Prostate gland (tissue), 2 donors: ENCODE data around the gene FBXO22. TPM values are rescaled to one million over a fixed set of nuclear protein-coding genes. Genes with fewer than 3 reads are reported as not detected.

Experiments used
- DNase-seq: peaks from one replicate; pipeline ENCODE4 v3.0.0-alpha.2; 2019; ENCODE audit warnings: low spot score
- H3K27ac ChIP-seq, 2 donors: fragments of 200-600 bp; sonication (generic); 2 replicates each; pipeline ENCODE4 v1.5.1; 2017 to 2019
- H3K27me3 ChIP-seq: fragments of 200-600 bp; sonication (generic); replicated peaks from 2 replicates; pipeline ENCODE4 v1.5.1; 2019; ENCODE audit not compliant: insufficient read depth
- H3K36me3 ChIP-seq, 2 donors: fragments of 200-600 bp; sonication (generic); 1 replicate in 1 of 2; 2 replicates in 1 of 2; pipeline versions ENCODE4 v1.5.1 to v1.8.1; 2017 to 2019
- H3K4me1 ChIP-seq: fragments of 200-600 bp; sonication (generic); replicated peaks from 2 replicates; pipeline ENCODE4 v1.5.1; 2019
- H3K4me3 ChIP-seq, 2 donors: fragments of 200-600 bp; sonication (generic); 2 replicates each; pipeline ENCODE4 v1.5.1; 2017 to 2019
- H3K9me3 ChIP-seq: fragments of 200-600 bp; sonication (generic); 2 replicates; pipeline ENCODE4 v1.5.1; 2017
- POLR2A ChIP-seq: fragments of 450-650 bp; IDR thresholded peaks from one replicate; pipeline ENCODE4 v1.6.1; 2016; ENCODE audit warnings: antibody characterized with exemption, mild to moderate bottlenecking
- POLR2AphosphoS5 ChIP-seq: sonication (generic); formaldehyde crosslinking; IDR thresholded peaks from one replicate; pipeline ENCODE4 v1.6.1; 2017; ENCODE audit warnings: antibody characterized with exemption
- WGBS: methylation state at CpG from one replicate; pipeline ENCODE4 v1.1.5; 2018; 5-methylcytosine and 5-hydroxymethylcytosine counted together
- intact Hi-C: fragments of 100-400 bp; cut with DNase I; formaldehyde crosslinking; loops from one replicate; pipeline ENCODE4 v1.14.2; 2022
- total RNA-seq, 2 donors: library from RNA; depleted of rRNA; stranded (reverse); fragments of >200 nt; gene quantifications; one replicate each; pipeline ENCODE4 v1.1.0, GENCODE V29; 2016
- TF ChIP-seq, protein P1 (sequence below), 4 experiments: fragments of 200-600 bp in 2 of 4; fragments of 450-650 bp in 2 of 4; sonication (generic) in 2 of 4; IDR thresholded peaks; 1 replicate in 3 of 4; 2 replicates in 1 of 4; pipeline ENCODE4 v1.5.1; 2016 to 2019; ENCODE audit warnings: antibody characterized with exemption in 4 of 4, mild to moderate bottlenecking in 2 of 4, moderate library complexity in 2 of 4

FBXO22 gene
- total RNA-seq, 2 donors from 2014 or later: 10.8 to 34.7 TPM

DNA sequence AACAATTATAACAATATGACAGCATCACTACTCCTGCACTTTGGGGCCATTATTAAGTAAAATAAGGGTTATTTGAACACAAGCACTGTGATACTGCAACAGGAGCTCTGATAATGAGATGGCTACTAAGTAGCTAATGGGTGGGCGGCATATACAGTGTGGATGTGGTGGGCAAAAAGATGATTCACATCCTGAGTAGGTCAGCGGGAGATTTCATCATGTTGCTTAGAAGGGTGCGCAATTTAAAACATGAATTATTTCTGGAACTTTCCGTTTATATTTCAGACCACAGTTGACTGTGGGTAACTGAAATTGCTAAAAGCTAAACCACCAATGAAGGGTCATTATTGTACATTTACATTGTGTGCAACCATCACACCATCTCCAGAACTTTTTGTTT is 42.3 kb downstream of the FBXO22 start:
- no peaks in the 10 kb centered on the region for H3K9me3 ChIP-seq
- intact Hi-C loops: no loop called here
- no peak overlapping the region for H3K4me3 ChIP-seq
- H3K36me3 ChIP-seq: no peaks in the 10 kb centered on the region
- TF ChIP-seq, protein P1, sequence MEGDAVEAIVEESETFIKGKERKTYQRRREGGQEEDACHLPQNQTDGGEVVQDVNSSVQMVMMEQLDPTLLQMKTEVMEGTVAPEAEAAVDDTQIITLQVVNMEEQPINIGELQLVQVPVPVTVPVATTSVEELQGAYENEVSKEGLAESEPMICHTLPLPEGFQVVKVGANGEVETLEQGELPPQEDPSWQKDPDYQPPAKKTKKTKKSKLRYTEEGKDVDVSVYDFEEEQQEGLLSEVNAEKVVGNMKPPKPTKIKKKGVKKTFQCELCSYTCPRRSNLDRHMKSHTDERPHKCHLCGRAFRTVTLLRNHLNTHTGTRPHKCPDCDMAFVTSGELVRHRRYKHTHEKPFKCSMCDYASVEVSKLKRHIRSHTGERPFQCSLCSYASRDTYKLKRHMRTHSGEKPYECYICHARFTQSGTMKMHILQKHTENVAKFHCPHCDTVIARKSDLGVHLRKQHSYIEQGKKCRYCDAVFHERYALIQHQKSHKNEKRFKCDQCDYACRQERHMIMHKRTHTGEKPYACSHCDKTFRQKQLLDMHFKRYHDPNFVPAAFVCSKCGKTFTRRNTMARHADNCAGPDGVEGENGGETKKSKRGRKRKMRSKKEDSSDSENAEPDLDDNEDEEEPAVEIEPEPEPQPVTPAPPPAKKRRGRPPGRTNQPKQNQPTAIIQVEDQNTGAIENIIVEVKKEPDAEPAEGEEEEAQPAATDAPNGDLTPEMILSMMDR (IDR thresholded peaks at IDR 0.05): no peak
- no peak for TF ChIP-seq POLR2A
- TF ChIP-seq POLR2AphosphoS5: no peak
- no peaks in the 10 kb centered on the region for H3K4me1 ChIP-seq
- no peaks in the 10 kb centered on the region for H3K27me3 ChIP-seq
- no peak overlapping the region for H3K27ac ChIP-seq
- 83% methylated on average over 4 of the region's 4 CpGs for WGBS
- no peak for DNase-seq

DNA sequence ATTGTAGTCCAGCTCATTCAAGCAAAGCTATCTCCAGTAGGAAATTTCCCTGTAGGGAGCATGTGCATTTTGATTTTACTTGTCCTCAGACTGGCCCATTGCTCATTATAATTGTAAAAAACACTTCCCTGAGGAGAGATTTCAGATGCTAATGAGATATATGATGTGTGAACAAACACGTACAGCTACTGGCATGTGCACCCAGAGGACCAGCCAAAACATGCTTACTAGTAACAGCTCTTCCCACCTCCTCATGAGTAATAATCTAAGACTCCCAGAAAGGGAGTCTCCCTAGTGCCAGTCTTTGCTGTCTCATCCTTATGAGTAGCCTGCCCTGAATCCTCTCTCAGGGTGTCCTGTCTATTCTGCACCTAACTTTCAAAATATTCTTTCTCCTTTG is 43.4 kb downstream of the FBXO22 start:
- WGBS: 21% methylated on average over 1 of the region's 1 CpG
- Histone ChIP-seq H3K4me1 (no peaks in the 10 kb centered on the region), H3K9me3 (no peaks in the 10 kb centered on the region), H3K4me3 (no peak overlapping the region), H3K36me3 (no peaks in the 10 kb centered on the region), H3K27me3 (no peaks in the 10 kb centered on the region), H3K27ac (no peak overlapping the region)
- no peak for DNase-seq
- TF ChIP-seq POLR2A (no peak), POLR2AphosphoS5 (no peak)
- TF ChIP-seq, protein P1 (IDR thresholded peaks at IDR 0.05): no peak
- intact Hi-C loops: no loop called here

DNA sequence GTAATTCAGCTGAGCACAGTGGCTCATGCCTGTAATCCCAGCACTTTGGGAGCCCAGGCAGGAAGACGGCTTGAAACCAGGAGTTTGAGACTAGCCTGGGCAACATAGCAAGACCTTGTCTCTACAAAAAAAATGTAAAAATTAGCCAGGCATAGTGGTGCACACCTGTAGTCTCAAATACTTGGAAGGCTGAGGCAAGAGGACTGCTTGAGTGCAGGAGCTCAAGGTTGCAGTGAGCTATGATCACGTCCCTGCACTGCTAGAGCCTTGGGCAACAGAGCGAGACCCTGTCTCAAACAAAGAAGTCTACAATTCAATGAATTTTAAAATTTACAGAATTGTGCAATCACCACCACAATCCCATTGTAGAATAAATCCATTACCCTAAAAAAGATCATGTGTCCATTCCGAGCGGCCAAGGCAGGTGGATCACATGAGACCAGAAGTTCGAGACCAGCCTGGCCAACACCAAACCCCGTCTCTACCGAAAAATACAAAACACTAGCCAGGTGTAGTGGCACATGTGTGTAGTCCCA is 45.2 kb downstream of the FBXO22 start:
- no peak for TF ChIP-seq POLR2A
- TF ChIP-seq, protein P1 (IDR thresholded peaks at IDR 0.05): no peak
- no peak for TF ChIP-seq POLR2AphosphoS5
- no peak for DNase-seq
- Histone ChIP-seq H3K9me3 (no peaks in the 10 kb centered on the region), H3K27me3 (no peaks in the 10 kb centered on the region), H3K4me1 (no peaks in the 10 kb centered on the region), H3K4me3 (no peak overlapping the region), H3K27ac (no peak overlapping the region), H3K36me3 (no peaks in the 10 kb centered on the region)
- 83% methylated on average over 8 of the region's 8 CpGs for WGBS
- intact Hi-C loops: no loop called here

DNA sequence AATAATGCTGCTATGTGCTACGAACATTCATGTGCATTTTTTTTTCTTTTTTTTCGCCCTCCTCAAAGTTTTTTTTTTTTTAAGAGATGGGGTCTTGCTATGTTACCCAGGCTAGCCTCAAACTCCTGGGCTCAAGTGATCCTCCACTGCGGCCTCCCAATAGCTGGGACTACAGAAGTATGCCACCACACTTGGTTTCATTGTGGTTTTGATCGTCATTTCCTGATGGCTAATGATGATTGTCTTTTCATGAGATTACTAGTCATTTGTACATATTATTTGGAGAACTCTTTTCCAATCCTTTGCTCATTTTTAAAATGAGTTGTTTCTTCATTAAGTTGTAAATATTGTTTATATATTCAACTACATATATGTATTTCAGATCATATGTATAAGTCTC is 48.8 kb downstream of the FBXO22 start:
- no peaks in the 10 kb centered on the region for H3K4me1 ChIP-seq
- WGBS: 96% methylated on average over 4 of the region's 4 CpGs
- no peaks in the 10 kb centered on the region for H3K27me3 ChIP-seq
- no peak for DNase-seq
- no peaks in the 10 kb centered on the region for H3K36me3 ChIP-seq
- intact Hi-C loops: no loop called here
- H3K27ac ChIP-seq: no peak overlapping the region
- H3K9me3 ChIP-seq: no peaks in the 10 kb centered on the region
- H3K4me3 ChIP-seq: no peak overlapping the region
- TF ChIP-seq, protein P1 (IDR thresholded peaks at IDR 0.05): no peak
- TF ChIP-seq POLR2AphosphoS5: no peak
- no peak for TF ChIP-seq POLR2A

DNA sequence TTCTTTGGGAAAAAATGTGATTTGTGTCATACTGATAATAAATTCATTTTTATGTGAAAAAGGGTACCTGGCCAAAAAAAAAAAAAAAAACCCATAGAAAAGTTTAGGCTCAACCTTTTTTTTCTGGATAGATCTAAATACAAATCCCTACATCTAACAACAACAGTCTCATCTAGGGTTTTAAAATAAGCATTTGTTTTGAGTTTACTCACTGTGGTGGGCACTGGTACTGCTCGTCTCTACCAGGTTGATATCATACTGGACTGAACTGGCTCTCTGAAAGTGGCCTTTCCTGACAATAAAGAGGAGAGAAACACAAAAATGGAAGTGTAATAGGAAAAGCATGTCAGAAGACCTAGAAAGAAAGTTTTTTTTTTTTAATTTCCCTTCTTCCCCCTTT is 52.0 kb downstream of the FBXO22 start:
- Histone ChIP-seq H3K4me1 (no peaks in the 10 kb centered on the region), H3K27me3 (no peaks in the 10 kb centered on the region), H3K4me3 (no peak overlapping the region), H3K27ac (no peak overlapping the region), H3K9me3 (no peaks in the 10 kb centered on the region), H3K36me3 (no peaks in the 10 kb centered on the region)
- TF ChIP-seq, protein P1 (IDR thresholded peaks at IDR 0.05): no peak
- no peak for TF ChIP-seq POLR2AphosphoS5
- TF ChIP-seq POLR2A: no peak
- intact Hi-C loops: no loop called here
- DNase-seq: no peak
- 75% methylated on average over 1 of the region's 1 CpG for WGBS
